NCI-H1105 (cell line): ENCODE measurements around the gene MAP6.
A peak's percentile ranks its signal among the peaks of the same experiment; 100 is the strongest.
"Not testable (repeated sequence)": the region's sequence is repeated elsewhere in the genome, so short reads cannot be mapped to it uniquely, and the experiment has no call there.

ENCODE experiments used
- DNase-seq: peaks from one replicate; lab custom pipeline; 2025; lab: John Stamatoyannopoulos, UW

Gene MAP6

GRCh38 chr11:75591371-75591770 is 77.5 kb downstream of the MAP6 start:
- DNase-seq: no peak

- no peak for DNase-seq
Observed at GRCh38 chr11:75589933-75590332, 78.9 kb downstream of the MAP6 start.

- no peak for DNase-seq
Observed at GRCh38 chr11:75589051-75589450, 79.8 kb downstream of the MAP6 start.

- DNase-seq: no peak
Observed at GRCh38 chr11:75588051-75588481, 80.8 kb downstream of the MAP6 start.

- DNase-seq: no peak
Observed at GRCh38 chr11:75586395-75586794, 82.4 kb downstream of the MAP6 start.

- DNase-seq: no peak
Observed at GRCh38 chr11:75585293-75585670, 83.6 kb downstream of the MAP6 start.

GRCh38 chr11:75584659-75585292 is 84.1 kb downstream of the MAP6 start:
- DNase-seq: not testable (repeated sequence)

- DNase-seq: peak; percentile 24
Observed at GRCh38 chr11:75583718-75584658, 84.8 kb downstream of the MAP6 start.

GRCh38 chr11:75582895-75583717 is 85.7 kb downstream of the MAP6 start:
- DNase-seq: peak; percentile 74

GRCh38 chr11:75582506-75582894 is 86.3 kb downstream of the MAP6 start:
- no peak for DNase-seq

- no peak for DNase-seq
Observed at GRCh38 chr11:75579841-75580240, 89.0 kb downstream of the MAP6 start.

GRCh38 chr11:75578977-75579376 is 89.9 kb downstream of the MAP6 start:
- DNase-seq: no peak

GRCh38 chr11:75577207-75577606 is 91.6 kb downstream of the MAP6 start:
- no peak for DNase-seq

- DNase-seq: no peak
Observed at GRCh38 chr11:75576499-75576918, 92.3 kb downstream of the MAP6 start.

GRCh38 chr11:75576017-75576416 is 92.8 kb downstream of the MAP6 start:
- DNase-seq: no peak

GRCh38 chr11:75574698-75575602 is 93.9 kb downstream of the MAP6 start:
- DNase-seq: no peak

- no peak for DNase-seq
Observed at GRCh38 chr11:75572744-75573143, 96.1 kb downstream of the MAP6 start.

GRCh38 chr11:75571625-75572024 is 97.2 kb downstream of the MAP6 start:
- no peak for DNase-seq

- no peak for DNase-seq
Observed at GRCh38 chr11:75570559-75571139, 98.2 kb downstream of the MAP6 start.

- no peak for DNase-seq
Observed at GRCh38 chr11:75568616-75569219, 100.1 kb downstream of the MAP6 start.

GRCh38 chr11:75567971-75568370 is 100.9 kb downstream of the MAP6 start:
- no peak for DNase-seq
